GM15510 (cell line): ENCODE measurements around the gene PHLDB2.

Experiments used
- POLR2A ChIP-seq: IDR thresholded peaks from 3 replicates; pipeline ENCODE4 v1.6.1; 2011; ENCODE audit warnings: borderline replicate concordance; ENCODE audit not compliant: insufficient read length; ENCODE audit errors: extremely low read depth

Gene PHLDB2

GRCh38 chr3:111951032-111951431, 92.0 kb downstream of the PHLDB2 start:
- TF ChIP-seq POLR2A = no peak

GRCh38 chr3:111952086-111952485, 93.0 kb downstream of the PHLDB2 start:
- TF ChIP-seq POLR2A = no peak

- TF ChIP-seq POLR2A = no peak
These were observed 93.9 kb downstream of the PHLDB2 start for GRCh38 chr3:111952866-111953450.

- no peak for TF ChIP-seq POLR2A
These were observed 95.3 kb downstream of the PHLDB2 start for GRCh38 chr3:111954228-111954990.

- TF ChIP-seq POLR2A = no peak
These were observed 96.8 kb downstream of the PHLDB2 start for GRCh38 chr3:111955876-111956275.

GRCh38 chr3:111956449-111956848, 97.4 kb downstream of the PHLDB2 start:
- no peak for TF ChIP-seq POLR2A

GRCh38 chr3:111956995-111957734, 98.1 kb downstream of the PHLDB2 start:
- no peak for TF ChIP-seq POLR2A

- no peak for TF ChIP-seq POLR2A
These were observed 102.5 kb downstream of the PHLDB2 start for GRCh38 chr3:111961461-111962164.

- TF ChIP-seq POLR2A = no peak
These were observed 104.4 kb downstream of the PHLDB2 start for GRCh38 chr3:111963424-111963823.

- TF ChIP-seq POLR2A = no peak
These were observed 106.4 kb downstream of the PHLDB2 start for GRCh38 chr3:111965484-111965883.

GRCh38 chr3:111967068-111967467, 108.0 kb downstream of the PHLDB2 start:
- TF ChIP-seq POLR2A = no peak

- no peak for TF ChIP-seq POLR2A
These were observed 108.7 kb downstream of the PHLDB2 start for GRCh38 chr3:111967651-111968274.

- no peak for TF ChIP-seq POLR2A
These were observed 109.4 kb downstream of the PHLDB2 start for GRCh38 chr3:111968319-111969054.

GRCh38 chr3:111970376-111970775, 111.3 kb downstream of the PHLDB2 start:
- no peak for TF ChIP-seq POLR2A
